Stimulated activated CD8-positive, alpha-beta memory T cell treated with anti-CD3 and anti-CD28 coated beads, Interleukin-4, amount 100 ng/mL, for 4 hours (primary cell): ENCODE measurements around the gene RFT1.

ENCODE experiments used
- DNase-seq, 2 donors: peaks; one replicate each; pipeline ENCODE4 v3.0.0-alpha.2; 2020; ENCODE audit warnings: low read depth in 2 of 2, low spot score in 1 of 2

The RFT1 gene

DNA sequence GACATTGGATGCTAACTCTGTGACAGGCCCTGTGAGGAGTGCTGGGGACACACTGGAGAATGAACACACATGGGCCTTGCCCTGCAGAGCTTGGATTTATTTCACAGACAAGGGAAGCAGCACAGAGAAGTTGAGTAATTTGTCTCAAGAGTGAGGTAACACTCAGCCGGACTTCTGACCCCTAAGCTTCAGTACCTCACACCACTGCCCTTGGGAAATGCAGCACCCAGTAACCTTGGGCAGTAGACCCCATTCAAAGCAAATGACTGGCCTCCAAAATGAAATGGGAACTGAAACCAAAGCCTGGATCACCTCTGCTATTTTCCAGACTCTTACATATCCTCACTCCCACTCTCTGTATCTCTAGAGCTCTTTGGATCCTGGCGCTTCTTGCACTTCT lies 37.3 kb downstream of the RFT1 start:
- DNase-seq, result no peak

DNA sequence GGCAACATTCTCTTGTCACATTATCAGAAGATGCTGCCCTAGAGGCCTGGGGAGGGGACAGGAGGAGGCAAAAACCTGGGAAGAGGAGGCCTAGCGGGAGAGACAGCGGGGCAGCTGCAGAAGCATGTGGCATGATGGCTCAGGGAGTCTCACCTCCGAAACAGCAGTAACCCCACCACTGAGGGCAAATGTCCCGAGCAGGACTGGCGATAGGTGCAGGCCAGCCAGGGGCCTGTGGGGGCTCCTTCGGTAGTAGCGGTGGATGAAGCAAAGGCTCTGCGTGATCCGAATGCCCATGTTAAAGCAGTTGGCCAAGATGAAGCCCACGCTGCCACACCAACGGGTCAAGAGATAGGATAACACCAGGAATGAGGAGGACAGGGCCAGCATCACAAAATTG lies 38.0 kb downstream of the RFT1 start:
- no peak for DNase-seq

DNA sequence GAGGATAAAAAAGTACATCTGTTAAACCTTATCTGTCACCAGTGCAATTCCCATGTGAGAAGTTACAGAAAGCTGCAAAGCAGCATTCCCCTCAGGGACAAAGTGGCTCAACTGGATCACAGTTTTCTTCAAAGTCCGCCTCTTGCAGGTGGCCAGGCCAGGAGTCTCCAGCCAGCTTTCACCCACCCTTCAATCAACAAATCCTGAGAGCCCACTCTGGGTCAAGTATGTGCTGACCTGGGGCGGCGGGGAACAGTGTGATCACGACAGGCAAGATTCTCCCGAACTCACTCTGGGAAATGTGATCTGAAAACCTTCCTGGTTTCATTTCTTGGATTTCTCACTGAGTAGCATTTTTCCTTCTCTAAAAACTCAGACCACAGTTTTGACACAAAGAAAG lies 39.2 kb downstream of the RFT1 start:
- DNase-seq, result no peak

DNA sequence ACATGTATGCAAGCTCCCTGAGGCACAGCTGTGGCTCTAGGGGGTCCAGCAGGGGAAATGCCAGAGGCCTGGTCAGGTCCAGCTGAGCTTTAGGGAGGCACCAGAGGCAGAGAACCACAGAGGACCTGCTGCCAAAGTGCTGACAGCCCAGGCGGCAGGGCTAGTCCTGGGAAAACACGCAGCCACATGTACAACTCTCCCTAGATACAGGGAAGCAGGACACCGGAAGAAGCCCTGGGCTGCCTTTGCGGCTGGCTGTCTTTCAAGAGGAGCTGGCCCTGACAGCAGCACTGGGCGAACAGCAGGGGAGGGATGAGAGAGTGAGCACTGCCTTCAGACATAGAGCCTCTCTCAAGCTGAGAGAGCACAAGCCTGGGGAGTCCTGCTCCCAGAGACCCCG lies 40.7 kb downstream of the RFT1 start:
- DNase-seq, result no peak

DNA sequence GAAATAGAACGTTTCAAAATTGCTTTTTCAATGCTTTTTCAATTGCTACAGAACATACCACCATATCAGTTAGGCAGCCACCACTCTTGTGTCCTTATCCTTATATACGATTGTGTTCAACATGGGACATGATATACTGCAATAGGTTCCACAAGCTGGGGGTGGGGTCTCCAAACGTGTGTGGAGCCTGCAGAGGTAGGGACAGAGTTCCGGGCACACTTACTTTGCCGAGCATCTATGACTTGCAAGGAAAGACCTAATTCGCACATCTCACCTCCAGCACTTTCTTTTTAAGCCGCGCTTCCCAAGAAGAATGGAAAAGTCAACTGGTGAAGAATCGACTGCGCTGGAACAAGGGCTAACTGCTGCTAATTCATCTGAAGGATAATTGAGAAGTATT lies 44.8 kb downstream of the RFT1 start:
- DNase-seq, result no peak

DNA sequence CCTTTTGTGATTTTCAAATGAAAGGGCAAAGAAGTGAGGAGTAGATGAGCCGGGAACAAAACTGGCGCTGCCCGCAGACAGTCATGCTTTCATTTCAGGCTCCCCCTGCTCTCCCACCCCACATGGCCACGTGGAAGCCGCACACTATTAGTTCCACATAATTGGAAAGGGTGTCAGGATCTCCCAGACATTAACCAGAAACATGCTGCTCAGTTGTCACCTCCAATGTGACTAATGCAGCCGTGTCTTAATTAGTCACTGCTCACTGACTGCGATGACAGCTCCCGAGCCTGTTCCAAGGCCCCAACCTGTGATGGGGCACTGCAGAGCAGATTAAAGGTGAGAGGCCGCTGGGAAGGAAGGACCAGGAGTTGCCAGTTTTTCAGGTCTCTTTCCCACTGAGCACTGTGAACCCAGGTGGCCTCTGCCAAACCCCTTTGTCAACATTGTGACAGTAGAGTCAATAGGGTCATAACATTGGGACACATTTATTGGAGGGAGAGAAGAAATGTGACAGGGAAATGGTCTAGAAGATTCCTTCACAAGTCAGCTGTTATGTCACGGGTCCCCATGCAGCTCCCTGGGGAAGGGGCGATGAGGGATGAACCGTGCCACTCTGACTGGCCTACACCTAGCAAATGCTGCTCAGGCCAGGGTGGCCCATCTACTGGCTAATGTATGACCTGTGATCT lies 45.8 kb downstream of the RFT1 start:
- DNase-seq, result no peak

DNA sequence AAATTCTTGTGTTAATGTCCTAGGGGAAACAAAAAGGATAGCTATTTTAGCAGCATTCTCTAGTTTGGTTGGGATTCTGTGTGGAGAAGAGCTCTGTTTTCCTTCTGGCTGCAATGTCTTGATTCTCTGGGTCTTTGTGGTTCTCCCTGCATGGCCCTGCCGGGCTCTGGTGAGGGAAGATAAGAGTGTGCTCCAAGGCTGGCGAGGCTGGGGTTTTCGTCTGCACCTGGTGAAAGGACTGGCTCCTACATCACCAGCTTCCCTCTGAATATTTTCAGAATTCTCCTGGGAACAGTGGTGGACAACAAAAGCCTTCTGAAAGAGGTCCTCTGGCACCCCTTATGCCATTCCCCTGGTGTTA lies 46.3 kb downstream of the RFT1 start:
- DNase-seq, result no peak

DNA sequence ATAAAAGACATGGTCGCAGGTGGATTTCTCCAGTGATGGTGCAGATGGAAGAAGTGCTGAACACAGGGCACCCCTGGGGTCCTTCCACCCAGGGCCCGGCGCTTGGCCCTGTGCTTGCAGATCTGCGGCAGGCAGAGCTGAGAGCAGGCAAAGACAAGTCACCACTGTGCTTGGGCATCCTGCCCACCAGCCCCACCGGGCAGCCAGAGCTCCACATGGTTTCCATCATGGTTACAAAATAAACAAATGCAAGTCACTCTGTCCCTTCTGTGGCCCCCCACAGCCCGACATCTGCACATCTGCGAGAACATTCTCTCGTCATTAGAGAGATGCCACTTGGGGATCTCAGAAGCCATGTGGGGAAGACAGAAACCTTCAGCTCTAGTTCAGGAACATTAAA lies 46.7 kb downstream of the RFT1 start:
- no peak for DNase-seq

DNA sequence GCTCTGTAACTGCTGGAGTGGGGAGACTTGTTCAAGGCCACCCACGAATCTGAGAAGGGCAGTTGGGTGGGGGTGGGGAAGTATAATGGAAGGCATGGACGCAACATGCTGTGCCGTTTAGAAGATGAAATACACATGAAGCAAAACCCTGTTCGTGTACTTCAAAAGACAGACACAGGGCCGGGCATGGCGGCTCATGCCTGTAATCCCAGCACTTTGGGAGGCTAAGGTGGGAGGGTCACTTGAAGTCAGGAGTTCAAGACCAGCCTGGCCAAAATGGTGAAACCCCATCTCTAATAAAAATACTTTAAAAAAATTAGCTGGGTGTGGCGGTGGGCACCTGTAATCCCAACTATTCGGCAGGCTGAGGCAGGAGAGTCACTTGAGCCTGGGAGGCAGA lies 47.5 kb downstream of the RFT1 start:
- DNase-seq, result no peak

DNA sequence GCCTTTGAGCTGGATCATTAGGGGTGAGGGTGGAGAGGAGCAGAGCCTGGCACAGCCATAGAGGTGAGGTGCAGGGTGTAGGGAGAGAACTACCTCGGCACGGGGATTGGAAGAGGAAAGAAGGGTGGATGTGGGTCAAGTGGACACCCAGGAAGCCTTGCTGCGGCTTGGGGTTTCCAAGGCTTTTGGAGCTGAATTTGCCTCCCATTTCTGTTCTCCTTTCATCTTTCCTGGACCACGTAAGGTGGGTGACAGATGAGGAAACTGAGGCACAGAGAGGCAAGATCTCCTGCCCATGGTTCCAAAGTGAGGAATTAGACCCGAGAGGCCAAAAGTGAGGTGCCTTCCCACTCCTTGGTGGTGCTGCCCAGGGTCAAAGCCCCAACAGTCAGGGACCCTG lies 48.9 kb downstream of the RFT1 start:
- no peak for DNase-seq

DNA sequence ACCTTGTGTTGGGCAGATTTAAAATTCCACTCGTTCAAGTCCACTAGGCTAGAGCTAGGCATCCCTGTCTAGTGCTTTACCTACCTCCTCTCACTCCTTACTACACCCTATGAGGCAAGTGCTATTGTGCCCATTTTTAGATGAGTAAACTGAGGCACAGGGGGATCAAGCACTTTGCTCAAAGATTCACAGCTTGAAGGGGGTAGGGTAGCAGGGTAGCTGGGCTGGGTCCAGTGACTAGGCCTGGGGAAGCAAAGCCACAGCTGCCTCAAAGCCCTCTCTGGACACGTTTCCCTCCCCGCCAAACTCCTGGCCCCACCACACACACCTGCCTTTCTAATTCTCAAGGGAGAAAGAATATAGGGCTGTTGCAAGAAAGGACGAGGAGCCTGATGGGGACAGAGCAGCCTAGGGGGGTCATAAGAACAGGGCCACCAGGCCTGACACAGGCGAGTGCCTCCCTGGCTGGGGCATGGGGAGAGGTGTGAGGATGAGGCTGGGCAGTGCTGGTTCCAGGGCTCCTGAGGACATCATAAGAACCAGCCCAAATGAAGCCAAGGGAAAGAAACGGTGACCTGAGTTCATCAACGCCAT lies 49.5 kb downstream of the RFT1 start:
- no peak for DNase-seq

DNA sequence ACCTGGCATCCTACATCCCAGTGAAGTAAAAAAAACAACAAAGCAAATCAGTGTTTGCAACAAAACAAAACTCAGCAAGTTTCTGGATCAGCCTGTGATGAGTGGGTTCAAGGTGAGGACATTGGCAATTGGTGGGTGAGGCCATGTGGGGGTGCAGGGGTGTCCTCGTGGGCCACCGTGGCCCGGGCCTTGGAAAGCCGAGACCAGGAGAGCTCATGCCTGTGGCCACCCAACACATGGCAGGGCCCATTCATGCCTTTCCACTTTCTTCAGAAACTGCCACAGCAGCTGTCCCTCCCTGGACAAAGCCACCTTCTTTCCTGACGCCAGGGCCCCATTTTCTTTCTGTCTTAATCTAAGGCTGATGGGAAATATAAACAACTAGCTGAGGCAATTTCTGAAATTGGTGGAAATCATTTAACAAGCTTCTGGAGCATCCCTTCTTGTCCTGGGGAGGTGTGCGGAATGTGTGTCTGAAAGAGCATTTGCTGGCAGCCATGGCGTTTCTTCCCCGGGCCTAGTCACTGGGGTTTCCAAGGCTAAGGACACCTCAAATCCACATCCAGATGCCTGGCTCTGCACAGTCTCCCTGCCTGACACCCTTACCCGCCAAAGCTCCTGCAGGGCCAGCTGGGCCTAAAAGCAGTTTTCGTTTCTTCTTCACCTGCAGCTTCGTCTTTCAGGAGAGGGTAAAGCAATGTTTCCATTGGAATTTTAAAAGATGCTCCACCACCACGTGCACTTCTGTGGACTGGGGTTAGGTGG lies 50.3 kb downstream of the RFT1 start:
- no peak for DNase-seq

DNA sequence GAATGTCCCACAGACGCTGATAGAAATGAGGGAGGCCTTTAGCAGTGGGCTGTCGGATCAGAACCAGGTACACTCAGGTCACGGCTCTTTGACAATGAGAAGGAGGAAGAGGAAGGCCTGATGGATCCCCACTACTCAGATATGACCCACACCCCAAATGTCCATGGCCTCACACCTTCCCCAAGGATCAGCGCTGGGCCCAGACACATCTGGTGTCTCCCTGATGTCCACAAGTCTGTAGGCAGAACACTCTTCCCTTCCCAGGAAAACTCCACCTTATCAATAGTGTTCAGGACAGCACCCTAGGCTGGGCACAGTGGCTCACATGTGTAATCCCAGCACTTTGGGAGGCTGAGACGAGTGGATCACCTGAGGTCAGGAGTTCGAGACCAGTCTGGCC lies 51.1 kb downstream of the RFT1 start:
- no peak for DNase-seq

DNA sequence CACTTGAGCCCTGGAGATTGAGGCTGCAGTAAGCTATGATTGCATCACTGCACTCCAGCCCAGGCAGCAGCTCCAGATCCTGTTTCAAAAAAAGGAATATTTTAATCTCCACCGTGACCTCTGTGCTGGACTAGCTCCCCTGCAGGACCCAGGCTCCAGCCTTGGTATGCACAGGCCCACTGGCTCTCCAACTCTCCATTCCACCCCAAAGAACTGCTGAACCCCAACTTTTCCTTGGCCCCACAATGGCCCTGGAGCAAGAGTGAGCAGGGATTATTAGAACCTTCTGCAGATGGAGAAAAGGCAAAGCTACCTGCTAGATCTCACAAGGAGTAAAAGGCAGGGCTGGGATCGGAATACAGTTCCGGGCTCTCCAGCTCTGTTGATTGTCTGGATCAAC lies 51.6 kb downstream of the RFT1 start:
- no peak for DNase-seq

DNA sequence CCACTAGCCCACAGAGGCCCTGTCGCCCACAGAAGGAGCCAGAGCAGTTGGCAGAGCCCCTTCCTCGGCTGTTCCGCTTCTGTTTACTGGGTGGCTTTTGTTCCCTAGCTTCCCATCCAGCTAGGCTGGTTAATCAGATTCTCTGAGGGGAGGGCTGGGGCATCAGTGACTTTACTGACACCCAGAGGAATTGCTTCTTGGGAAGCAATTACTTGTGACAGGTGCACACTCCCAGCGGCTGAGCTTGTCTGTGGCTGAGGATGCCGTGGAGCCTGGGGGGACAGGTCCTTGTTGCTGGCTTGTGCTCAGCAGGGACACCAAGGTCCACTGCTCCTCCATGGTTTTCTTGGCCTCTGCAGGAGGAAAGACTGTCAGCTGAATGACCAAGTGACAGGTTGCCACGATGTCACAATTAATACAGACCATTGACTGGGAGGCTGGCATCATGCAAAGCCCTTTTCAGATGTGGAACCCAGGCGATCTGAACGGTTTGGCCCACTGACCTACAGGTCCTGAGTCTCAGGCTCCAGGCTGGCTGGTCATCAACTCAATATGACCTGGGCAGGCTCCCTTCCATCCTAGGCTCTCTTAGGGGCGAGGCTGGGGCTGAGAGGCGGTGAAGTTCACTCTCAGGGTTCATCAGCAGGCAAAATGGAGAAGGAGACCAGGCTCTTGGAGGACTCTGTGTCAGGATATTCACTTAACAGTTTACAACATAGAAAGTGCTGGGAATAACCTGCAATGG lies 52.6 kb downstream of the RFT1 start:
- no peak for DNase-seq

DNA sequence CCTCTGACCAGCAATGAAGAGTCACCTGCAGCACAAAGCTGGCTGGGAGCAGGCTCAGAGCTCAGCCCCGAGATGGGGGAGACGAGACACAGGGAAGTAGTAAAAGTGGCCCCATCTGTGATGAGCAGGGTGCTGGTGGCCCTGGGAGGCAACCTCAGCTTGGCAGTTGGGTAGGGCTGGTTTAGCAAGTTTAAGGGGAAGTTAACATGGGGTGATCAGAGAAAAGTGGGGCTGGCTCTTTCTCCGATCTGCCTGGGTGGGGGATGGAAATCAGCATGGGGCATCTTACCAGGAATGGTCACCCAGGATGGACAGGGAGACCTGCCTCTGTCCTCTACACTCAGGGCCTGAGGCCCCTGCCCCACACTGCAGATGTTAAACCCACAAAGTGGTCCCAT lies 54.5 kb downstream of the RFT1 start:
- DNase-seq, result no peak

DNA sequence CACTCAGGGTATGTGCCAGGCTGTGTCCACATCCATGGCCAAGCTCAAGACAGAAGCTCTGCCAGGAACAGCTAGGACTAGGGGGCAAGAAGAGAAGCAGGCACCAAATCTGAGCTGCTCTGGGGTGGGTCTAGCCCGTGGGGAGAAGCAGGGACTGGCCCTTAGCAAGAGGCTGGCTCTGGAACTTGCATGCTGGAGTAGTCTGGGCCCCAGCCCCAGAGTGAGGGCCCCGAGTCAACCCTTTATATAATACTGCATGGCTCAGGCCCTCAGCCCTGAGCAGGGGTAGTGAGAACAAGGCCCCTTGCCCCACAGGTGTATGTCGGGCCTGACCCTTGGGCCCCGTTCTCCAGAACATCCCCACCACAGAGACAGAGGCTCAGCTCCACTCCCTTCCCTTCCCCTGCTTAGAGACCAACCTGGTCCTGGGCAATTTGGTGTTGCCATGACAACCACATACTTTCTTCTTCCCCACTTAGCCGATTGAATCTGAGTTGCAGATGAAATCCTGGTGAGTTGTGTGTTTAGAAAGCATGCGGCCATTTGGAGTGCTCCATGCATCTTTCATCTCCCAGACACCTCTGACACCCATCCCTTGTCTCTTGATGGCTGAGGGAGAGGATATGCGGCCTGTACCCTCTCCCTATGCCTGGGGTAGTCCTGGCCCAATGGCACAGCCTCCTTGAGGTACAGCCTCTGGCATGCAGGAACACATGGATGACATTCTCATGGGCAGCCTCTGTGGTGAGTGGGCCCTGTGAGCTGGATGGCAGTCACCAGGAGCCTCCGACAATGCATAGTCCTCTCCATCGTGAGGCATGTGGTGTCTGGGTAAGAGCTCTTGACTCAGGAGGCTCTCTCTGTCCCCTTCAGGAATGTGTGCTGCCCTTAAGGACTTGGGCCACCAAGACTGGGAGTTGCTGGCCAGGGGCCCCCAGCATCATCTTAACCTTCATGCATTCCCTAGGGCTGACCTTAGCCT lies 55.2 kb downstream of the RFT1 start:
- DNase-seq, result no peak

DNA sequence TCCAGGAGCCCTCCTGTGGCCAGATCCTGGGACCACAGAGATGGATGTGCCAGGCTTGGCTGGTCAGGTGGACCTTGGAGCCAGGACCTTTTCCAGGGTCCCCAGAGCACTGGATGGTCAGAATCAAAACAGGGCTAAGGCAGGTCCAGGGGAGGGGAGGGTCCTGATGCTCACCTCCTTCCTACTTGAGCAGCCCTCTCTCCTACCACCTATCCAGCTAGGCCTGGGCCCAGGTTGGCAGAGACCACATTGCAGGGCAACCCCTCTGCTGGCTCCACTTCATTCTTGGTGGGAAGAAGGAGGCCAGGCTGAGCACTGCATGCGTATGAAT lies 55.9 kb downstream of the RFT1 start:
- no peak for DNase-seq

DNA sequence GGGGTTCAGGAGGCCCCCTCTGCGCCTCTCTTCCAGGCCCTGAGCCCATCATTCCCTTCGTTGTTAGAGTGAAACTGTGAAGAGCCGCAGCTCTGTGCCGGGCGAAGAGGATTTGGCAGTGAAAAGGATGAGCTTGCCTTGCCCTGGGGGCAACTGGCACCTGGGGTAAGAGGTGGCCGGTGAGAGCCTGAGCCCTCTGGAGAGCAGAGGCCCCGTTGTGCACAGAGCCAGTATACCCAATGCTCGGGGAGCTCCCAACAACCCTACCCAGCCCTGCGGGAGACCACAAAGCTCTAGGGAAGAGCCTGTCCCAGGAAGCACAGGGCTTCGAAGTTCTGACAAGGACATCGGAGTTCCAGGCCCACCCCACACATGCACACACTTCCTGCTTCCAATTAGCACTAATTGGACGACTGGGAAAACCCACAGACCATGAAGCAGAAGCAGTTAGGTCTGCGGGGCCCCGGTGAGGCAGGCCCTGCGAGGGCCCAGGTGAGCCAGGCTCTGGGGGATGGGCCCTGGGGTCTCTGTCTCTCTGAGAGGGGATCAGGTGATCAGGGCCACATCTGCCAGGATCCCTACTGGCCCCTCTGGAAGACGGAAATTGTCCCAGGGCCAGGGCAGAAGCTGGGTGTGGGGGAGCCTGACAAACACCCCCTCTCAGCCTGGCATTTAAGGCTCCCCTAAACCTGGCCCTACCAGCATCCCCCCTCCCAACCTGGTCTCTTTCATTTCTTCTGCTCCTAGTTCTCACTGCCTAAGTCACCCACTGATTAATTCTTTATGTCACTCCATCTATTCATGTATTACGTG lies 56.5 kb downstream of the RFT1 start:
- no peak for DNase-seq
